NCI-H2081 (cell line): ENCODE data around the gene GOSR1.

Experiments
- DNase-seq, 2 experiments: peaks; one replicate each; lab custom pipeline; 2025; lab: John Stamatoyannopoulos, UW

The GOSR1 gene

DNA sequence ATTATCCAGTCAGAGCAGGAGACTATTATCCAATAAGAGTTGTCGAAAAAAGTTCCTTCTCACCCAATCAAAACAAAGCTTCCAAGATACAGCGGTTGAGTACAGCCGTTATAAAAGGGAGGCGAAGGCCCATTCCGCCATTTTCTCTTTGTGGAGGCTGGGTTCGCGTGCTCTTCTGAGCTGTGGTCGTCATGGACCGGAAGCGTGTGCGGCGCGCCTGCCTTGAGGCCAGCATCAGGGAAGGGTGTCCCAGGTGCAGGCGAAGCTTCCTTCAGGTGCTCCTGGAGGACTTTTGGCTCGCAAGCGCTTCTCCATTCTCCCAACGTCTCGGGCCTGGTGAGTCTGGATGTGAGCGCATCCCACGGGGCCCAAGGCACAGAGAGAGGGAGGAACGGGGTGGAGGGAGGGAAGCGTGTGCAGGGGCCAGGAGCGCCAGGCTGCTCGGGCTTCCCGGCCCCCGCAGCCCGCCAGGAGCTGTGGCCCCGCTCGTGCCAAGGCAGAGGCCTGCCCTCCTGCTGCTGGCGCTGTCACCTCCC lies 99.2 kb downstream of the GOSR1 start:
- DNase-seq: no peak
